GM23338 (cell line): Measurements from ENCODE around the gene RFWD3. TPM values are rescaled to one million over a fixed set of nuclear protein-coding genes. Genes with fewer than 3 reads are reported as not detected.

Experiments used
- ATAC-seq: fragments of 200-7000 bp; cut with Tn5 transposase; 3 replicates; pipeline ENCODE4 v1.9.1; 2020
- DNase-seq: peaks from one replicate; pipeline ENCODE4 v3.0.0-alpha.2; 2015; ENCODE audit warnings: low spot score
- H2AFZ ChIP-seq: fragments of 200-600 bp; sonication (generic); 2 replicates; pipeline ENCODE4 v1.8.0; 2016; ENCODE audit warnings: antibody characterized with exemption, mild to moderate bottlenecking, moderate library complexity
- H3F3A ChIP-seq: fragments of 200-600 bp; sonication (generic); replicated peaks from 2 replicates; pipeline ENCODE4 v1.8.0; 2017; ENCODE audit warnings: antibody characterized with exemption, mixed run types, low read depth
- H3K27ac ChIP-seq: fragments of 200-600 bp; sonication (generic); 2 replicates; pipeline ENCODE4 v1.6.1; 2016; ENCODE audit warnings: low read depth
- H3K27me3 ChIP-seq: fragments of 200-600 bp; sonication (generic); 2 replicates; pipeline ENCODE4 v1.8.0; 2016; ENCODE audit warnings: mild to moderate bottlenecking, mixed run types, moderate library complexity; ENCODE audit not compliant: insufficient read depth
- H3K36me3 ChIP-seq: fragments of 200-600 bp; sonication (generic); 2 replicates; pipeline ENCODE4 v1.8.0; 2016; ENCODE audit warnings: mild to moderate bottlenecking; ENCODE audit not compliant: insufficient read depth
- H3K4me1 ChIP-seq: fragments of 200-600 bp; sonication (generic); 2 replicates; pipeline ENCODE4 v1.8.0; 2016; ENCODE audit warnings: mild to moderate bottlenecking, moderate library complexity; ENCODE audit not compliant: insufficient read depth
- H3K4me2 ChIP-seq: fragments of 200-600 bp; sonication (generic); 2 replicates; pipeline ENCODE4 v1.7.1; 2017; ENCODE audit warnings: mixed run types
- H3K4me3 ChIP-seq: fragments of 200-600 bp; sonication (generic); 2 replicates; pipeline ENCODE4 v1.6.1; 2016; ENCODE audit warnings: mixed run types
- H3K79me2 ChIP-seq: fragments of 200-600 bp; sonication (generic); replicated peaks from 2 replicates; pipeline ENCODE4 v1.8.0; 2017; ENCODE audit warnings: mild to moderate bottlenecking; ENCODE audit not compliant: insufficient read depth
- H3K9me2 ChIP-seq: fragments of 200-600 bp; sonication (generic); 2 replicates; pipeline ENCODE4 v1.8.0; 2017; ENCODE audit not compliant: insufficient read depth
- H4K20me1 ChIP-seq: fragments of 200-600 bp; sonication (generic); replicated peaks from 2 replicates; pipeline ENCODE4 v1.8.0; 2017; ENCODE audit warnings: mild to moderate bottlenecking; ENCODE audit not compliant: insufficient read depth
- H3K27ac Mint-ChIP-seq: 2 replicates; pipeline ENCODE4 v1.8.0; 2020; ENCODE audit warnings: inconsistent platforms, mild to moderate bottlenecking, moderate library complexity, mixed read lengths
- H3K27me3 Mint-ChIP-seq: 3 replicates; pipeline ENCODE4 v1.8.0; 2022; ENCODE audit warnings: low read depth, mild to moderate bottlenecking, moderate library complexity, mixed read lengths, inconsistent platforms; ENCODE audit not compliant: insufficient read depth, poor library complexity
- H3K36me3 Mint-ChIP-seq: 3 replicates; pipeline ENCODE4 v1.8.0; 2021; ENCODE audit warnings: low read depth, mild to moderate bottlenecking, inconsistent platforms, moderate library complexity, mixed read lengths
- H3K4me1 Mint-ChIP-seq: 3 replicates; pipeline ENCODE4 v1.8.0; 2020; ENCODE audit warnings: mild to moderate bottlenecking, inconsistent platforms, mixed read lengths
- H3K4me3 Mint-ChIP-seq: 3 replicates; pipeline ENCODE4 v1.8.0; 2021; ENCODE audit warnings: moderate library complexity, mild to moderate bottlenecking, inconsistent platforms, mixed read lengths
- H3K9me3 Mint-ChIP-seq: 3 replicates; pipeline ENCODE4 v1.8.0; 2020; ENCODE audit warnings: moderate library complexity, mild to moderate bottlenecking, inconsistent platforms, mixed read lengths
- EZH2phosphoT487 ChIP-seq: fragments of 200-600 bp; sonication (generic); IDR thresholded peaks from one replicate; pipeline ENCODE4 v1.8.1; 2018; ENCODE audit warnings: antibody characterized with exemption; ENCODE audit not compliant: unreplicated experiment
- ZNF462 ChIP-seq: fragments of 250-450 bp; sonication (Bioruptor Pico); IDR thresholded peaks from 2 replicates; pipeline ENCODE4 v1.5.0; 2020; ENCODE audit warnings: mild to moderate bottlenecking, moderate library complexity
- polyA plus RNA-seq: library from polyadenylated mRNA; unstranded; fragments of >200 nt; fragmentation: Nextera tagmentation; extraction: Ambion mirVana; gene quantifications from 2 replicates; pipeline ENCODE4 v1.2.1, GENCODE V29; 2016
- total RNA-seq: library from RNA; depleted of rRNA; stranded (reverse); fragments of >200 nt; shearing (Covaris generic); gene quantifications from 2 replicates; pipeline ENCODE4 v1.2.3, GENCODE V29; 2014

Gene RFWD3
- total and polyA plus RNA-seq, 2 experiments from 2014 or later = 27.6 to 113 TPM

- TF ChIP-seq ZNF462 (CRISPR knock-in tag) = no peak
Measured at GRCh38 chr16:74578433-74578832, 88.2 kb downstream of the RFWD3 start (continued).

DNA sequence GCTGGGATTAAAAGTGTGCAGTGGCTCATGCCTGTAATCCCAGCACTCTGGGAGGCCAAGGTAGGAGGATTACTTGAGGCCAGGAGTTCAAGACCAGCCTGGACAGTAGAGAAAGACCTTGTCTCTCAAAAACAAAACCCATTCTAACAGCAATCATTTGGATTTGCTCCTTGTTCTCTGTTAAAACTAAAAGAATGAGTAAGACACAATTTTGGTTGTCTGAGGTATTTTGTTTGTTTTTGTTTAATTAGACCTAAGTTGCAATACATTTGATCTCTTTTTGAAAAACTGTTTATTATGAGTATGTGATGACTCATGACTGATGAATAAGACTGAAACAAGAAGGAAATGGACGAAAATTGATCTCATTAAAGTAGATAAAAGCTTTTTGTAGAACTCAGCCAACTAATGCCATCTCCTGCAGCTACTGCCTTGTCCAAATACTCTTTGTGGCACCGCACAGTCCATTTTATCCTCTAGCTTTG is 88.8 kb downstream of the RFWD3 start:
- 0 out of 2 replicates have a peak overlapping the region, but pooled peaks have one; percentile 2 for H3K27ac ChIP-seq
- no peaks in the 10 kb centered on the region for H3K36me3 ChIP-seq
- Mint-ChIP-seq H3K27me3 (peaks cover 4% of the 10 kb centered on the region), H3K27ac (no peak overlapping the region), H3K36me3 (no peaks in the 10 kb centered on the region), H3K4me1 (peaks cover 3% of the 10 kb centered on the region; the same call in 2 of the 3 replicates), H3K4me3 (no peak overlapping the region), H3K9me3 (no peaks in the 10 kb centered on the region)
- no peak overlapping the region for H3K4me2 ChIP-seq
- H3K4me3 ChIP-seq = no peak overlapping the region
- peaks cover 99% of the 10 kb centered on the region for H3K79me2 ChIP-seq
- no peaks in the 10 kb centered on the region for H3K27me3 ChIP-seq
- peaks cover 37% of the 10 kb centered on the region for H4K20me1 ChIP-seq
- no peak for ATAC-seq
- no peak for TF ChIP-seq EZH2phosphoT487
- no peaks in the 10 kb centered on the region for H3K9me2 ChIP-seq
- no peaks in the 10 kb centered on the region for H3F3A ChIP-seq
- no peak for DNase-seq
- no peak overlapping the region for H2AFZ ChIP-seq
- H3K4me1 ChIP-seq = peaks cover 4% of the 10 kb centered on the region; the same call in 1 of the 2 replicates
